Activated naive CD8-positive, alpha-beta T cell treated with anti-CD3 and anti-CD28 coated beads, Interleukin-2, amount 10 ng/mL, durations not matched to agents 7 days and 5 days (primary cell): ENCODE data around the gene PSMC2. TPM values are rescaled to one million over a fixed set of nuclear protein-coding genes. Genes with fewer than 3 reads are reported as not detected.
"Not testable (repeated sequence)": the region's sequence is repeated elsewhere in the genome, so short reads cannot be mapped to it uniquely, and the experiment has no call there.

Experiments used
- ATAC-seq: fragments of 150-1000 bp; cut with Tn5 transposase; one replicate; pipeline ENCODE4 v1.10.0; 2021; ENCODE audit warnings: low read depth, moderate library complexity
- POLR2A ChIA-PET: fragments of 350-600 bp; sonication (Branson Sonifier 250); formaldehyde crosslinking; loops from one replicate; lab custom pipeline; 2021; ENCODE audit warnings: antibody characterized with exemption; lab: Charles Lee
- DNase-seq: peaks from one replicate; pipeline ENCODE4 v3.0.0; 2021
- H3K27ac Mint-ChIP-seq: one replicate; pipeline ENCODE4 v1.8.0; 2022; ENCODE audit warnings: mild to moderate bottlenecking, mixed read lengths
- H3K27me3 Mint-ChIP-seq: one replicate; pipeline ENCODE4 v1.8.0; 2022; ENCODE audit warnings: mild to moderate bottlenecking, moderate library complexity, mixed read lengths
- H3K36me3 Mint-ChIP-seq: one replicate; pipeline ENCODE4 v1.8.0; 2021; ENCODE audit warnings: mild to moderate bottlenecking, mixed read lengths
- H3K4me1 Mint-ChIP-seq: one replicate; pipeline ENCODE4 v1.8.0; 2021; ENCODE audit warnings: mixed read lengths
- H3K4me3 Mint-ChIP-seq: one replicate; pipeline ENCODE4 v1.8.0; 2022; ENCODE audit warnings: mild to moderate bottlenecking, moderate library complexity, mixed read lengths
- H3K9me3 Mint-ChIP-seq: one replicate; pipeline ENCODE4 v1.8.0; 2021; ENCODE audit warnings: mixed read lengths
- total RNA-seq, 2 experiments: library from RNA; stranded (reverse); gene quantifications; one replicate each; pipeline ENCODE4 v1.2.3, GENCODE V29; 2021

PSMC2 gene
- total RNA-seq, 2 experiments from 2014 or later = 99.7 to 102 TPM

DNA sequence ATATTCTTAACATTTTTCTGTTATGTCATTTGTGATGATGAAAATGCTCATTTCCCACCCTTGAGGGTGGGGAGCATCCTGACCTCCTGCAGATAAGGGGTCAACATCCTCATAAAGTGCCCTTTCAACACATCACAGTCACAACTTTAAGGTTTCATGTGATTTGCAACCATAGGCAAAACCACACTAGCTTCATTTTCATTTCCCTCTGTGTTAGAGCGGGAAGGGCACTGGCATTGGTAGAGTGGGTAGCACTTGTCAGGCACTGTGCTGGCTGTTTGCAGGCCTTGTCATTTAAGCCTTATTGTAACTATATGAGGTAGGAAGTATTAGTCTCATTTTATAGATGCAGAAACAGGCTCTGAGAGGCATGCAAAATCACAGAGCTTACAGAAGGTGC, 39.8 kb downstream of the PSMC2 start:
- POLR2A ChIA-PET = no interaction called here
- Mint-ChIP-seq H3K4me1 (no peaks in the 10 kb centered on the region), H3K4me3 (no peak overlapping the region), H3K27me3 (peaks cover 11% of the 10 kb centered on the region), H3K36me3 (no peaks in the 10 kb centered on the region), H3K27ac (no peak overlapping the region), H3K9me3 (no peaks in the 10 kb centered on the region)
- DNase-seq = no peak
- no peak for ATAC-seq

DNA sequence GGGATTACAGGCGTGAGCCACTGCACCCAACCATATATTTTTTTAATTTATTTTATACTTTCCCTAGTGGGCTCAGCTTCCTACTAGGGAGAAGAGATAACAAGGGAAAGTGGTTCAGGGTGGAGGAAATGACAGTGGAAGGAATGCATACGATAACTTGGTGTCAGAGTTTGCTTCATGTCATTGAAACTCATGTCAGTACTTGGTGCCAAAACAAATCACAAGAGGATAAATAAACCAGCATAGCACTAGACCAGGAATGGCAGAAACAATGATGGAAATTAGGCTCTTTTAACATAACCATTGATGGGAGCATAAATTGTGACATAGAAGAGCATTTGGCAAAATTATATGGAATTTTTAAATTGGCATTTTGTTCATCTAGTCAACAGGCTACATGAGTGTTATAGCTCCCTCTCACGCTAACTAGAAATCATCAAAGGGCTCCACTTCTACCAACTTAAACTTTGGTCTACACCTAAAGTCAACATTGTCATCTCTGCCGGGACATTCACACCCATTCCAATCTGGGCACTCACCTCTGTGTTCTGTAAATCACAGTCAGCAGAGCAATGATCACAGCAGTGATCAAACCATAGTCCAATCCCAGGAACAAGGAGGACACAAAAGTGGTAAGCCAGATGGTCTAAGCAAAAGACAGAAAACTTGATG, 41.2 kb downstream of the PSMC2 start:
- POLR2A ChIA-PET = no interaction called here
- Mint-ChIP-seq H3K4me3 (no peak overlapping the region), H3K27me3 (peaks cover 11% of the 10 kb centered on the region)

DNA sequence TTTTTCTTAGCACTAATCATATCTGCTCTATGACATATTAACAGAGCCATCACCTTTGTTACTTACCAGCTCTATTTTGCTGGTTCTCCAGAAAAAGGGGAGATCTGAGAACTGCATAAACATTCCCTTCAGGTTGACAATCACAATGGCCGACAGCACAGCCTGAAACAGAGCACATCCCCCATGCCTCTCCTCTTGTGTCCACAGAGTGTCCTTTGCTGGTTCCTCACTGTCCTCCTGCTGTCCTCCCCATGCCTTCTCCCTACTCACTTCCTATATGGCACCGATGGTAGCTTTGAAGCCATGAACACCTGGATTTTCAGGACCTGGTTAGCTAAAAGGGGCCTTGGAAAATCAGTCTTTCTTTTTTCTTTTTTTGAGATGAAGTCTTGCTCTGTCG, 41.8 kb downstream of the PSMC2 start:
- Mint-ChIP-seq H3K4me3 (no peak overlapping the region), H3K27me3 (peaks cover 11% of the 10 kb centered on the region), H3K9me3 (no peaks in the 10 kb centered on the region), H3K36me3 (no peaks in the 10 kb centered on the region), H3K27ac (no peak overlapping the region), H3K4me1 (no peaks in the 10 kb centered on the region)
- DNase-seq (no peak), ATAC-seq (no peak)
- POLR2A ChIA-PET = no interaction called here

More for the DNA sequence above, 41.2 kb downstream of the PSMC2 start:
- Mint-ChIP-seq H3K4me1 (no peaks in the 10 kb centered on the region), H3K9me3 (no peaks in the 10 kb centered on the region), H3K27ac (no peak overlapping the region), H3K36me3 (no peaks in the 10 kb centered on the region)
- no peak for ATAC-seq
- no peak for DNase-seq

DNA sequence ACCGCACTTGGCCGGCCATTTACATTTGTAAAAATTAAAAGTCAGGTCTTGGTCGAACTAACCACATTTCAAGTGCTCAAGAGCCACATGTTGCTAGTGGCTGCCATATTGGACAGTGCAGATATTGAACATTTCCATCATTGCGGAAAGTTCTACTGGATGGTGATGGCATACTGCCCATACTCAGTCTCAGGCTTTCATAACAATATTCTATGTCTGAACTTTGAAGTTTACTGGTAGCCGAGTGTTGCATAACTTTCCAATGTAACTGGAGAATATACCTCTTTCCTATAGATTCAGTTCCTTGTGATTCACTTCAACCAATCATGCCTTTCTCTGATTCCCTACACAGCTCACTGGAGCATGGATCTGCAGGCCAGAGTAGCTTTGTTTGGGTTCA, 43.7 kb downstream of the PSMC2 start:
- no peak overlapping the region for H3K27ac Mint-ChIP-seq
- no peaks in the 10 kb centered on the region for H3K9me3 Mint-ChIP-seq
- no peak overlapping the region for H3K4me3 Mint-ChIP-seq
- H3K36me3 Mint-ChIP-seq = no peaks in the 10 kb centered on the region
- peaks cover 11% of the 10 kb centered on the region for H3K27me3 Mint-ChIP-seq
- POLR2A ChIA-PET = no interaction called here
- DNase-seq (no peak), ATAC-seq (no peak)
- no peaks in the 10 kb centered on the region for H3K4me1 Mint-ChIP-seq

DNA sequence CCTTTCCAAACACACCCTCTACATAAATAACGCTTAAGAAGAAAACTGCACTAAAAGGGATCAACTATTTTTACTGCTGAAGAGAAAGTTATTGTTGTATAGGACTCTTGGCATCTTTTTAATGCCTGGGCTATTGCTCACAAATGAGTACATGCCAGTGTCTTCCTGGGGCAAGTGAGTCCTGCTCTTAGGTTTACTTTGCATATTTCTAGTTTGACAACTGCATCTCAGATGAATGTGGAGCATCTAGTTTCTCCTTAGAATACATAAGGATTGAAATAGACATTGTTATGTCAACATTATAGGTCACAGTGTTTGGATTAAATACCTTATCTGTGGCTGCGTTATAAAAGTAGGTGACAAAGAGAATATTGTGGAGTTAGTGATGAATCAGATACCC, 44.5 kb downstream of the PSMC2 start:
- no peaks in the 10 kb centered on the region for H3K4me1 Mint-ChIP-seq
- H3K36me3 Mint-ChIP-seq = no peaks in the 10 kb centered on the region
- ATAC-seq = no peak
- POLR2A ChIA-PET = no interaction called here
- H3K27me3 Mint-ChIP-seq = peaks cover 11% of the 10 kb centered on the region
- DNase-seq = no peak
- no peak overlapping the region for H3K27ac Mint-ChIP-seq
- H3K4me3 Mint-ChIP-seq = no peak overlapping the region
- no peaks in the 10 kb centered on the region for H3K9me3 Mint-ChIP-seq

DNA sequence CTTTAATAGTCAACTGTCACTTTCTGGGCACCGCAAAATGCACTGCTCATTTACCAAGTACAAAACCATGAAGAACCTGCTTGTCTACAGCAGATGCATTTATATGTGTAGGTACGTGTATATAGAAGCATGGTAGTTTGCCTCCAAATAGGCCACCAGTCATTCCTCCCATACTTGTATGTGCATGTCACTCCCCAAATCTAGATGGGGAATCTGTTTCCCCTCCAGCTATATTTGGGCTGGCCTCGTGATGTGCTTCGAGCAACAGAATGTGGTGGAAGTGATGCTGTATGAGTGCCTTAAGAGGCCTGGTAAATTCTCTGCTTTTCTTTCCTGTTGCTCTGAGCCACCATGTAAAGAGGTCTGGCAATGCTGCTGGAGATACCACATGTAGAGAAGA, 47.1 kb downstream of the PSMC2 start:
- POLR2A ChIA-PET = no interaction called here
- Mint-ChIP-seq H3K4me1 (no peaks in the 10 kb centered on the region), H3K27ac (no peak overlapping the region), H3K36me3 (no peaks in the 10 kb centered on the region), H3K9me3 (no peaks in the 10 kb centered on the region), H3K27me3 (peaks cover 9% of the 10 kb centered on the region), H3K4me3 (no peak overlapping the region)
- no peak for ATAC-seq
- no peak for DNase-seq

- no peaks in the 10 kb centered on the region for H3K36me3 Mint-ChIP-seq
- ATAC-seq (no peak), DNase-seq (no peak)
- no peaks in the 10 kb centered on the region for H3K4me1 Mint-ChIP-seq
- H3K27ac Mint-ChIP-seq = no peak overlapping the region
- no peak overlapping the region for H3K4me3 Mint-ChIP-seq
- peaks cover 9% of the 10 kb centered on the region for H3K27me3 Mint-ChIP-seq
- POLR2A ChIA-PET = no interaction called here
- H3K9me3 Mint-ChIP-seq = no peaks in the 10 kb centered on the region
Measured at GRCh38 chr7:103395071-103395470, 47.6 kb downstream of the PSMC2 start.

DNA sequence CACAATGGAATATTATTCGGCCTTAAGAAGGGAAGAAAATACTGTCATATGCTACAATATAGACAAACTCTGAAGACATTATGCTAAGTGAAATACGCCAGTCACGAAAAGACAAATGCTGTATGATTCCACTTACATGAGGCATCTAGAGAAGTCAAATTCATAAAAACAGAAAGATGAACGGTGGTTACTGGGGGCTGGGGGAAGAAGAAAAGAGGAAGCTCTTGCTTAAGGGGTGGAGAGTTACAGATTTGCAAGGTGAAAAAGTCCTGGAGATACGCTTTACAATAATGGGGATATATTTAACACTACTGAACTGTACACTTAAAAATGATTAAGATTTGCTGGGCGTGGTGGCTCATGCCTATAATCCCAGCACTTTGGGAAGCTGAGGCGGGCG, 49.0 kb downstream of the PSMC2 start:
- H3K27ac Mint-ChIP-seq = no peak overlapping the region

GRCh38 chr7:103398483-103399127, 51.2 kb downstream of the PSMC2 start:
- DNase-seq (no peak), ATAC-seq (no peak)
- Mint-ChIP-seq H3K4me1 (no peaks in the 10 kb centered on the region), H3K9me3 (no peaks in the 10 kb centered on the region), H3K4me3 (no peak overlapping the region), H3K36me3 (no peaks in the 10 kb centered on the region), H3K27ac (no peak overlapping the region), H3K27me3 (peaks cover 21% of the 10 kb centered on the region)
- POLR2A ChIA-PET = no interaction called here

More for the DNA sequence above, 49.0 kb downstream of the PSMC2 start:
- H3K9me3 Mint-ChIP-seq = no peaks in the 10 kb centered on the region
- H3K27me3 Mint-ChIP-seq = peaks cover 10% of the 10 kb centered on the region
- ATAC-seq (no peak), DNase-seq (no peak)
- H3K4me1 Mint-ChIP-seq = no peaks in the 10 kb centered on the region
- no peak overlapping the region for H3K4me3 Mint-ChIP-seq
- POLR2A ChIA-PET = no interaction called here
- H3K36me3 Mint-ChIP-seq = no peaks in the 10 kb centered on the region

- DNase-seq, H3K9me3 Mint-ChIP-seq, POLR2A ChIA-PET, H3K36me3 Mint-ChIP-seq, H3K27ac Mint-ChIP-seq, H3K4me3 Mint-ChIP-seq, H3K4me1 Mint-ChIP-seq, ATAC-seq: not testable (repeated sequence)
- peaks cover 23% of the 10 kb centered on the region for H3K27me3 Mint-ChIP-seq
Measured at GRCh38 chr7:103399687-103400086, 52.2 kb downstream of the PSMC2 start.

DNA sequence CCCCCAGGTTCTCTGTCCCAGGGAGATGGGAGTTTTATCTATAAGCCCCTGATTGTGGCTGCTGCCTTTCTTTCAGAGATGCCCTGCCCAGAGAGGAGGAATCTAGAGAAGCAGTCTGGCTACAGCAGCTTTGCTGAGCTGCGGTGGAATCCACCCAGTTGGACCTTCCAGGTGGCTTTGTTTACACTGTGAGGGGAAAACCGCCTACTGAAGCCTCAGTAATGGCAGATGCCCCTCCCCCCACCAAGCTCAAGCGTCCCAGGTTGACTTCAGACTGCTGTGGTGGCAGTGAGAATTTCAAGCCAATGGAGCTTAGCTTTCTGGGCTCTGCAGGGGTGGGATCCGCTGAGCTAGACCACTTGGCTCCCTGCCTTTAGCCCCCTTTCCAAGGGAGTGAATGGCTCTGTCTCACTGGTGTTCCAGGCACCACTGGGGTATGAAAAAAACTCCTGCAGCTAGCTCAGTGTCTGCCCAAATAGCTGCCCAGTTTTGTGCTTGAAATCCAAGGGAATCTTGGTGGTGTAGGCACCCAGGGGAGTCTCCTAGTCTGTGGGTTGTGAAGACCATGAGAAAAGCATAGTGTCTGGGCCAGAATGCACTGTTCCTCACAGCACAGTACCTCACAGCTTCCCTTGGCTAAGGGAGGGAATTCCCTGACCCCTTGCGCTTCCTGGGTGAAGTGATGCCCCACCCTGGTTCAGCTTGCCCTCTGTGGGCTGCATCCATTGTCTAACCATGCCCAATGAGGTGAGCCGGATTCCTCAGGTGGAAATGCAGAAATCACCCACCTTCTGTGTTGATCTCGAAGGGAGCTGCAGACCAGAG, 58.6 kb downstream of the PSMC2 start:
- H3K27me3 Mint-ChIP-seq = peaks cover 27% of the 10 kb centered on the region
- H3K9me3 Mint-ChIP-seq, H3K4me1 Mint-ChIP-seq, ATAC-seq, POLR2A ChIA-PET, DNase-seq, H3K4me3 Mint-ChIP-seq, H3K36me3 Mint-ChIP-seq, H3K27ac Mint-ChIP-seq: not testable (repeated sequence)

GRCh38 chr7:103412151-103412550, 64.7 kb downstream of the PSMC2 start:
- Mint-ChIP-seq H3K4me1 (no peaks in the 10 kb centered on the region), H3K27me3 (peaks cover 32% of the 10 kb centered on the region), H3K36me3 (no peaks in the 10 kb centered on the region), H3K4me3 (no peak overlapping the region), H3K9me3 (no peaks in the 10 kb centered on the region), H3K27ac (no peak overlapping the region)
- POLR2A ChIA-PET = no interaction called here
- DNase-seq (no peak), ATAC-seq (no peak)

DNA sequence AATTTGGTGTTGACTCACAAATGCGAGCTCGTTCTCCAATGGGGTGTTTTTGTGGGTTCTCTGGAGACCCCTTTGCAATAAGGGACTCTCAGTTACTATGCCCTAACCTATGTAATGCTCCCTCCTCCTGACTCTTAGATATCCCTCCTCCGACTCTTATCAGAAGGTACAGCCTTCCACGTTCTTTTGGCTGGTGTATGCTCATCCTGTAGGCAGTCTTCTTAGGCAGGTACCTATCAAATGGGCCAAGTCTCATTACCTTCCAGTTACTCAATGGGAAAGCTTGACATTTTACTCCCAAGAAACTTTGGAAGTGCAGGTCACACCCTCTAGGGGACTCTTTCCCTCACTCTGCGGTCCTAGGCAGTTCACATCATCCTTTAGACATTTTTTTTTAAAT, 66.0 kb downstream of the PSMC2 start:
- Mint-ChIP-seq H3K27ac (no peak overlapping the region), H3K36me3 (no peaks in the 10 kb centered on the region), H3K27me3 (peaks cover 30% of the 10 kb centered on the region), H3K4me1 (no peaks in the 10 kb centered on the region), H3K9me3 (no peaks in the 10 kb centered on the region), H3K4me3 (no peak overlapping the region)
- POLR2A ChIA-PET = no interaction called here
- DNase-seq (no peak), ATAC-seq (no peak)

GRCh38 chr7:103418241-103418640, 70.8 kb downstream of the PSMC2 start:
- DNase-seq (no peak), ATAC-seq (no peak)
- no peaks in the 10 kb centered on the region for H3K36me3 Mint-ChIP-seq
- H3K27me3 Mint-ChIP-seq = peaks cover 20% of the 10 kb centered on the region
- H3K4me3 Mint-ChIP-seq = no peak overlapping the region
- no peak overlapping the region for H3K27ac Mint-ChIP-seq
- POLR2A ChIA-PET = no interaction called here
- H3K9me3 Mint-ChIP-seq = no peaks in the 10 kb centered on the region
- H3K4me1 Mint-ChIP-seq = no peaks in the 10 kb centered on the region
